Esophagus muscularis mucosa (tissue), 4 donors: ENCODE results near the gene STX16. TPM values are rescaled to one million over a fixed set of nuclear protein-coding genes. Genes with fewer than 3 reads are reported as not detected.

Experiments used
- DNase-seq: peaks from one replicate; pipeline ENCODE4 v3.0.0-alpha.2; 2017; ENCODE audit errors: extremely low spot score
- H3K27ac ChIP-seq, 4 donors: fragments of 200-600 bp; sonication (generic); replicated peaks in 1 of 4; 1 replicate in 3 of 4; 2 replicates in 1 of 4; pipeline ENCODE4 v1.5.1; 2016 to 2019; ENCODE audit warnings: mild to moderate bottlenecking in 1 of 4
- H3K27me3 ChIP-seq, 4 donors: fragments of 200-600 bp; sonication (generic); one replicate each; pipeline versions ENCODE4 v1.5.1 to v1.6.0; 2016 to 2019
- H3K36me3 ChIP-seq, 4 donors: fragments of 200-600 bp; sonication (generic); one replicate each; pipeline ENCODE4 v1.5.1; 2016 to 2019
- H3K4me1 ChIP-seq, 4 donors: fragments of 200-600 bp; sonication (generic); one replicate each; pipeline ENCODE4 v1.5.1; 2016 to 2019
- H3K4me3 ChIP-seq, 4 donors: fragments of 200-600 bp; sonication (generic); 1 replicate in 2 of 4; 2 replicates in 2 of 4; pipeline ENCODE4 v1.5.1; 2016 to 2019; ENCODE audit warnings: mild to moderate bottlenecking in 4 of 4, moderate library complexity in 1 of 4
- H3K9me3 ChIP-seq, 4 donors: fragments of 200-600 bp; sonication (generic); 1 replicate in 3 of 4; 2 replicates in 1 of 4; pipeline ENCODE4 v1.5.1; 2016 to 2019
- CTCF ChIP-seq, 3 experiments: fragments of 200-600 bp in 2 of 3; fragments of 450-650 bp in 1 of 3; sonication (generic) in 2 of 3; IDR thresholded peaks; one replicate each; pipeline ENCODE4 v1.5.1; 2017 to 2019; ENCODE audit warnings: antibody characterized with exemption in 3 of 3, mild to moderate bottlenecking in 2 of 3, moderate library complexity in 1 of 3
- EP300 ChIP-seq: sonication (generic); formaldehyde crosslinking; IDR thresholded peaks from one replicate; pipeline ENCODE4 v1.6.1; 2017; ENCODE audit warnings: antibody characterized with exemption
- POLR2A ChIP-seq: fragments of 450-650 bp; IDR thresholded peaks from one replicate; pipeline ENCODE4 v1.6.1; 2017; ENCODE audit warnings: antibody characterized with exemption, moderate library complexity, mild to moderate bottlenecking, low read depth
- POLR2AphosphoS5 ChIP-seq, 2 donors: sonication (generic); formaldehyde crosslinking; IDR thresholded peaks; one replicate each; pipeline ENCODE4 v1.6.1; 2017; ENCODE audit warnings: antibody characterized with exemption in 2 of 2
- WGBS: methylation state at CpG from one replicate; pipeline ENCODE4 v1.1.5; 2018; 5-methylcytosine and 5-hydroxymethylcytosine counted together
- intact Hi-C: fragments of 100-400 bp; cut with DNase I; formaldehyde crosslinking; loops from one replicate; pipeline ENCODE4 v1.15.1; 2023
- total RNA-seq, 4 donors: library from RNA; depleted of rRNA; stranded (reverse); fragments of >200 nt; gene quantifications; one replicate each; pipeline versions ENCODE4 v1.1.0 to v1.2.1, GENCODE V29; 2016

STX16 gene
- total RNA-seq, 4 donors from 2014 or later = 36.6 to 57.7 (median 43.5) TPM

GRCh38 chr20:58708246-58708931 lies 57.3 kb downstream of the STX16 start:
- intact Hi-C loops = no loop called here
- Histone ChIP-seq H3K27ac (no peak overlapping the region), H3K9me3 (no peaks in the 10 kb centered on the region), H3K36me3 (peaks cover 22 to 84% (median 49%) of the 10 kb centered on the region in 4 donors), H3K4me1 (peaks cover 0 to 5% (median 0%) of the 10 kb centered on the region in 4 donors), H3K27me3 (no peaks in the 10 kb centered on the region), H3K4me3 (no peak overlapping the region)
- 89% methylated on average over 25 of the region's 28 CpGs for WGBS
- DNase-seq = peak; percentile 72
- TF ChIP-seq POLR2A (no peak), EP300 (no peak), CTCF (IDR thresholded peaks at IDR 0.05) (no peak), POLR2AphosphoS5 (IDR thresholded peaks at IDR 0.05) (no peak)

- no peaks in the 10 kb centered on the region for H3K27me3 ChIP-seq
- no peaks in the 10 kb centered on the region for H3K9me3 ChIP-seq
- WGBS = 73% methylated on average over 5 of the region's 9 CpGs
- H3K4me1 ChIP-seq = peaks cover 0 to 5% (median 0%) of the 10 kb centered on the region in 4 donors
- peak; percentile 90 for DNase-seq
- TF ChIP-seq POLR2A = no peak
- TF ChIP-seq EP300 = no peak
- no peak for TF ChIP-seq CTCF (IDR thresholded peaks at IDR 0.05)
- no peak for TF ChIP-seq POLR2AphosphoS5 (IDR thresholded peaks at IDR 0.05)
- no peak overlapping the region for H3K4me3 ChIP-seq
- intact Hi-C loops = no loop called here
- H3K27ac ChIP-seq = no peak overlapping the region
- H3K36me3 ChIP-seq = peaks cover 16 to 84% (median 43%) of the 10 kb centered on the region in 4 donors
Observed at GRCh38 chr20:58709013-58709702, 58.1 kb downstream of the STX16 start.

- DNase-seq = no peak
- Histone ChIP-seq H3K36me3 (peaks cover 15 to 84% (median 43%) of the 10 kb centered on the region in 4 donors), H3K27me3 (no peaks in the 10 kb centered on the region), H3K27ac (no peak overlapping the region), H3K4me1 (peaks cover 0 to 5% (median 0%) of the 10 kb centered on the region in 4 donors), H3K4me3 (no peak overlapping the region), H3K9me3 (no peaks in the 10 kb centered on the region)
- intact Hi-C loops = no loop called here
- WGBS = 85% methylated on average over 4 of the region's 4 CpGs
- TF ChIP-seq CTCF (IDR thresholded peaks at IDR 0.05) = no peak
- no peak for TF ChIP-seq POLR2AphosphoS5 (IDR thresholded peaks at IDR 0.05)
- TF ChIP-seq EP300 = no peak
- no peak for TF ChIP-seq POLR2A
Observed at GRCh38 chr20:58709703-58710039, 58.6 kb downstream of the STX16 start.

- Histone ChIP-seq H3K27me3 (no peaks in the 10 kb centered on the region), H3K27ac (no peak overlapping the region), H3K9me3 (no peaks in the 10 kb centered on the region), H3K4me3 (no peak overlapping the region), H3K36me3 (peaks cover 15 to 85% (median 44%) of the 10 kb centered on the region in 4 donors), H3K4me1 (peaks cover 0 to 5% (median 0%) of the 10 kb centered on the region in 4 donors)
- intact Hi-C loops = no loop called here
- TF ChIP-seq POLR2AphosphoS5 (IDR thresholded peaks at IDR 0.05) (no peak), CTCF (IDR thresholded peaks at IDR 0.05) (no peak), EP300 (no peak), POLR2A (no peak)
- peak; percentile 72 for DNase-seq
- 83% methylated on average over 16 of the region's 17 CpGs for WGBS
Observed at GRCh38 chr20:58710481-58711265, 59.6 kb downstream of the STX16 start.
